GM21390 (cell line): ENCODE results near the gene CCDC51.
"Not testable (repeated sequence)": the region's sequence is repeated elsewhere in the genome, so short reads cannot be mapped to it uniquely, and the experiment has no call there.

ENCODE experiments used
- ATAC-seq: cut with Tn5 transposase; IDR thresholded peaks from one replicate; pipeline ENCODE4 v1.9.1; 2021; ENCODE audit not compliant: unreplicated experiment

Gene CCDC51

DNA sequence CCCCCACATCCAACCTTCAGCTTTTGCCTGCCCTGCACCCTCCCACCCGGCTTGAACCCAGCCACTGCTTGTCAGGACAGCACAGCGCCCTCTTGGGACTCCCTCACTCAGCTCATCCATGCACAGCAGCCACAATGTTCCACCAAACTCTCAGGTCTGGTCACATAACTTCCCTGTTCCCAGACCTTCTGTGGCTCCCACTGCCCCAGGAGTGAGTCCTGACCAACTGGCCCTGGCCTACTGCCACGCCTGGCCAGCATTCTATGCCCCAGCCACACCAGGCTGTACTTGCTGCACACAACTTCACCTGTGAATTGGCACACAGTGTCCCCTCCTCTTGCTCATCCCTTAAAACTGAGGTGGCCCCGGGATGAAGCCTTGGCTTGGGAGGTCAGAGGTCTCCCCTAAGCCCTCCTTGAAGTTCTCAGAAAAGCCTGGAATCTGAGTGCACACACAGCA is 31.1 kb downstream of the CCDC51 start:
- ATAC-seq = no peak

DNA sequence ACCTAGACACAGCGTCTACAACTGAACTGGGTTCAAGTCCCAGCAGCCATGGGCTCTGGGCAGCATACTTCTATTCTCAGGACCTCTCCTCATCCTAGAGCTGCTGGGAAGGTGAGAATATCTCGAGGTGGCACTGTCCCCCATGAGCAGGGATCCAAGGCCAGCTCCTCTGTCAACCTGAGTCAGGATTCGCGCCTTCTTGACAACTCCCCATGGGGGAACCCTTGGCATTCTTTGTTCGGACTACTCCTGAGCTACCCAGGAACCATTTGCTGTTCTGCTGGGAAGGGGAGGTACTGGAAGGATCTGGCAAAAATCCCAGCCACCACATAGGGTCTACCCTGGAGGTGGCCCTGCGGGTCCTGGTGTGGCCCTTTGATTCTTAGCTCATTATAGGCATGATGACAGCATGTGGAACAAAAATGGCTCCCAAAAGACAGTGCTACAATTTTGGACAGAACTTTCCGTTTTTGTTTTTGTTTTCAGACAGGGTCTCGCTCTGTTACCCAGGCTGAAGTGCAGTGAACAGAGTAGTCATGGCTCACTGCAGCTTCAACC is 32.3 kb downstream of the CCDC51 start:
- ATAC-seq = no peak

DNA sequence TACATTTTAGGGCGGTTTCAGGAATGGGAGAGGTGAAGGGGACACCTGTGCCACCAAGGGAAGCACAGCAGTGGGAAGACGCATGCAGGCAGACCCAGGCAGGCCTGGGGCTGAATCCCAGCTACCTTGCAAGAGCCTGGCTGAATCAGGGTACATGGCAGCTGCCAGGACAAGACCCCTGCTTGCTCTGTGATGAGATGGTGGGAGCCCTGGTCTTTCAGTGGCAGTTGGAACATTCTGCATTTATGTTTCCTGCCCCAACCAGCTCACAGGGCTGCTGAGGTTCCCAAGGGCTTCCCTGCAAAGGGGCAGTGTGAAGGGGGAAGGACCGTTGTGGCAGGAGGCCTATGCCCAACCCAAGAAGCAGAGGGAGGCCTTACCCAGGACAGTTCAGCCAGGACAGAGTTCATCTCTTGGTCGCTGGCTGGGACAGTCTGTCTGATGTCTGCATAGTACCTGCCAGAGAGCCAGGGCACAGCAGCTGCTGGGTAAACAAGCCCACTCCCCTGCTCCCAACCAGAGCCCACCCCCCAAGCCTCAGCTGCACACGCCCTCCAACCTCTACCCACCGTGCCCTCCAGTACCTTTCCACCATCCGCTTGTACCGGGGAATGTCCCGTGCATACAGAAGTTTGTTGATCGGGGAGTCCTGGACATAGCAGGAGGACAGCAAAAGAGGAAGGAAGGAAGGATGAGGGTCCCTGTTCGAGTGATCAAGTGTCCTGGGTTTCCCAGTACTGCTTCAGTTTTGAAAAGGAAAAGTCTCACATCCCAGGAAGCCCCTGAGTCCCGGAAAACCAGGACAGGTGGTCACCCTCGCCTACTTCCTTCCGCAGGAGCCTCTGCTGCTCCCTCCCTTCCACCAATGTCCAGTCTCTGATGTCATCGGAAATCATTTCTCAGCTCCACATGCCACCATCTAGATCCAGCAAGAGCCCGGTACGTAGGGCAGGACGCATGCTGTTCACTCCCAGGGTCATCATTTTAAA is 33.2 kb downstream of the CCDC51 start:
- ATAC-seq = no peak

DNA sequence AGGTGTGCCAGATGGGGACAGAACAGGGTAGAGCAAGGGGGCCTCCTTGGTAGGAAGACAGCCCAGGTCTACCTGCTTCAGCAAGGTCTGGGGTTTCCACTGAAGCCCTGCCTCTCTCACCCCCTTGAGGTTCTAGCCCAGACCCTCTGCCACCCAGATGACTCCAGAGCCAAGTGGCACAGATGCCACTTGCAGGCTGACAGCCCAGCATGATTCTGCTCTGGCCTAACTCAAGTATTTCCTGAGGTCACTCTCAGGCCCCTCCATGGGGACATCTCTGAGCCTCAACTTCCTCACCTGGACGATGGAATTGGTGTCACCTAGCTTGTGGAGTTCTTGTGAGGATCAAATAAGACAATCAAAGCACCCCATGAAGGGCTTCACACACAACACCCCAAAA is 33.9 kb downstream of the CCDC51 start:
- no peak for ATAC-seq

DNA sequence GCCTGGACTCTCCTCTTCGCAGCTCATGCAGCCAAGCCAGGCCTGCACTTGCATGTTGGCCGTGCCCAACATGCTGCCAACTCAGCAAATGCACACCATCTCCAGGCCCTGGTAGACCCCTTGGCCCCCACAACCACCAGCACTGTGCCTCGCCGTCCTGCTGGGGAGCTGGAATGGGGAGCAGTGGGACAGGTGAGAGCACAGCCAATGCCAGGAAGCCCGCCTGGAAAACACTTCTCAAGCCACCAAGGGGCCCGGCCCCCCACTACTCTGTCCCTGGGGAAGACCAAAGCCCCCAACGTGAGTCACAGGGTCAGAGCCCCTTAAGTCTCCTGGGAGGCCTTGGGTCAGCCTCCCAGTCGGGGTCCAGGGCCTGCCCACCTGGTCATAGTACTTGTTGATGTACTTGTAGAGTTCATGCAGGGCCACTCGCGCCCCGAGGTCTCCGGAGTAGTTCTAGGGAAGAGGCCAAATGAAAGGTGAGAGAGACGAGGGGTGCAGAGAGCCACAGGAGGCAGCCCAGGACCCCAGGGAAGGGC is 34.5 kb downstream of the CCDC51 start:
- ATAC-seq = no peak

DNA sequence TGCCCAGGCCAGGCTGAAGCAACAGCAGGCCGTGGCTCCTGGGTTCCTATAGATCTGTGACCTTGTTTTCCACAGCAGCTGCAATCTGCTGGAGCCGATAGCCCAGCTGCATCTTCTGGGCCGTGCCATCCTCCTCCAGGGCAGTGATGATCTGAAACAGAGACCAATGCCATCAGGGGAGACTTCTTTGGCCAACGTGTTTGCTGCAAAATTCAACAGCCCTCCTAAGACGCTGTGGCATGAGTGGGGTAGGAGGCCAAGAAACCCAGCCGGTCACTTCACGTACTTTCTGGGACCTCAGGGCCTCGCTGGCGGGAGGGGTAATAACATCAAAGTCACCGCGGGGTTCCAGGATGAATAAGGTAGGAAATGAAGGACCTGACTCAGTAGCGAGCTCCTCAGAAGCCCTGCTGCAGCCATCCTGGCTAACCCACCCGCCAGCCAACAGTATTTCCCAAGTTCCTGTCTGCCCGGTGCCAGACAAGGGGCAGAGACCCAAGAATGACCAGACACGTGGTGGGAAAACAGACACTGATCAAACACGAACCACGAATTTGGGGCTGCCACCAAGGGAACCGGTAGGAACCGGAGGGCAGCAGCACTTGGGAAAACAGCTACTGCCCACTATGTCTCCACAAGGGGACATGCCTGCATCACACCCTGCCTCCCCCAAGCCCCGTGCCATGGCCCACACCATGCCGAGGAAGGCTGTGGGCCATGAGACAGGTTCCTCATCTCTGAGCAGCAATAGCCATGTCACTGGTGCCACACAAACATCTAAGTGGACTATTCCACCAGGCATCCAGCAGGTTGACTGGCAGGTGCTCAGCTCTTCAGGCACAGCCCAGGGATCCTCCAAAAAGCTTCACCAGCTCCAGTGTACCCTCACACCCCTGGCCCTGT is 35.2 kb downstream of the CCDC51 start:
- ATAC-seq = no peak

DNA sequence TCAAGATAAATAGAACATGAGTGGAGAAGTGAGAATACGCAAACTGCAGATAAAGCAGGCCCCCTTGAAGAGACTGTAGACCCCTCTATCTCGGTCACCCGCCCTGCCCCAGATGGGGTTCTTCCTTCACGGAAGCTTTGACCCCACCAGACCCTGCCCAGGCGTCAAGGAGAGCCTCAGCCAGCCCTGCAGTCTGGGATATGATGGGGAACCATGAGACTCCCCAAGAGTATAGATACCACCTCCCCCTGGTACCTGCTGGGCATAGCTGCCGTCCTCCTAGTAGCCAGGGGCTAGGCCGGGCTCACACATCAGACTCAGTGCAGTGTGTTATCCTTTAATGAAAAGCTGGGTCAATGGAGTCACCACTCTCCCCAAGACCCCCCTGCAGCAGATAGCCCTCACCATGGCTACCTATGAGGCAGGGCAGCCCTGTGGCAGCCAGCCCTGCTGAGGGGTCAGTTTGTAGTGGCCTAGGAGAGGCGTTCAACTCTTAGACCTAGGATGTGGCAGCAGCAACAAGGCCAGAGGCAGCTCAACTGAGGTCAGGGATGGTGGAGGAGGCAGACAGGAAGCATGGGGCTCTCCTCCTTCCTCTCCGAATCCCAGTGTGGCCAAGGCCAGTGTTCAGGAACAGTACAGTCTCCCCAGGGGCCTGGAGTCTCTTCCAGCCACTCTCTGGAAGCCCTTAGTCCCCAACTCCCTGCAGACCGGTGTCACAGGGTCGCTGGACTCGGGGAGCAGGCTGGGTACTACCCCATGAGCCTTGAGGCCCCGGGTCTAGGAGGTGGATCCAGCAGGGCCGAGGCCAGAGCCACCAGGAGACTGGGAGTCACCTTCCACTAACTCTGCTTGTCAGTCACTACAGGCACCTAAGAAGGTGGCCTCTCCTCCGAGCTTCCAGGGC is 36.1 kb downstream of the CCDC51 start:
- no peak for ATAC-seq

DNA sequence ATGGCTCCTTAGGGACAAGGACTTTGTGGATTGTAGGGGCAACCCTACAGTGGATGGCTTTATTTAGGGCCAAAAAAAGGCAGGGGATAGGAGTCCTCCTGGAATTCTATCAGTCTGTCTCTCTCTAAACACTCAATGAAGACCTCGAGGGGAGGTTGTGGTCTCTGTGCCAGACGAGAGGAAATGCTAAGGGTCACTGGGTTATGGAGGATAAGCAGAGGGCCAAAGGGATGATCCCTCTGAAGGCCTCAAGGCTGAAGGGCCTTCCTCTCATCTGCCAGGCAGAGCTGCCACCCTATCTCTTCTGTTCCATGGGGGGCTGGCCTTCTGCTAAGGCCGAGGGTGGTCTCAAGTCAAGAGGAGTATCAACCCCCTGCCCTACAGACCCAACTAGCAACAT is 37.0 kb downstream of the CCDC51 start:
- ATAC-seq = no peak

DNA sequence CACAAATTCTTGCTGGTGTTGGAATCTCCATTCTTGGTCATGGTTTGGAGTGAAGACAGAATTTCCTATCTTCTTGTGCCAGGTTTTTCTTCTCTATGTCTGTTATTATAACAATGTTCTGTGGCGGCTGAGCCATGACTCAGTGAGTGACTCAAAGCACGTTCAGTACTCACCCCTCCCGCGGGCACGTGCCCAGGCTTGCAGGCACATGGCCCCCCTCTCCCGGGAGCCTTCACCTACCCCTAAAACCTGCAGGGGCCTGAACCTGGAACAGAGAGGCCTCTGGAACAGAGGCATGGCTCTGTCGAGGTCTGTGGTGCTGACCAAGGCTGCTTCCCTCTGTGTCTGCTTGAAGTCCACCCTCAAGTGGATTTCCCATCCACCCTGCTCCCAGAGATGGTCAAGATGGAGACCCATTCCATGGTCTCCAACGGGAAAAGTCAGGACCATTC is 37.6 kb downstream of the CCDC51 start:
- no peak for ATAC-seq

DNA sequence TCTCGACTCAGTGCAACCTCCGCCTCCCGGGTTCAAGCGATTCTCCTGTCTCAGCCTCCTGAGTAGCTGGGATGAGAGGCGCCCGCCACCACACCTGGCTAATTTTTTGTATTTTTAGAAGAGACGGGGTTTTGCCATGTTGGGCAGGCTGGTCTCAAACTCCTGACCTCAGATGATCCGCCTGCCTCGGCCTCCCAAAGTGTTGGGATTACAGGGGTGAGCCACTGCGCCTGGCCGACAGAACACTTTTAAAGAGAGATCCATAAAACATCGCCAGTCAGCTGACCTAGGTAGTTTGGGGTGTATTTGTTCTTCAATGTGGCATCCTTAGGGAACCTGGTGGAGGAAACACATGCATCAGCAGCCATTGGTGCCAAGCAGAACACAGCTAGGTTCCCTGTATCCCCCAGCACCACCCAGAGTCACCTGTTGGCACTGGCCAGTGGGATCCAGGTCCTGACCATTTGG is 38.5 kb downstream of the CCDC51 start:
- ATAC-seq = not testable (repeated sequence)

DNA sequence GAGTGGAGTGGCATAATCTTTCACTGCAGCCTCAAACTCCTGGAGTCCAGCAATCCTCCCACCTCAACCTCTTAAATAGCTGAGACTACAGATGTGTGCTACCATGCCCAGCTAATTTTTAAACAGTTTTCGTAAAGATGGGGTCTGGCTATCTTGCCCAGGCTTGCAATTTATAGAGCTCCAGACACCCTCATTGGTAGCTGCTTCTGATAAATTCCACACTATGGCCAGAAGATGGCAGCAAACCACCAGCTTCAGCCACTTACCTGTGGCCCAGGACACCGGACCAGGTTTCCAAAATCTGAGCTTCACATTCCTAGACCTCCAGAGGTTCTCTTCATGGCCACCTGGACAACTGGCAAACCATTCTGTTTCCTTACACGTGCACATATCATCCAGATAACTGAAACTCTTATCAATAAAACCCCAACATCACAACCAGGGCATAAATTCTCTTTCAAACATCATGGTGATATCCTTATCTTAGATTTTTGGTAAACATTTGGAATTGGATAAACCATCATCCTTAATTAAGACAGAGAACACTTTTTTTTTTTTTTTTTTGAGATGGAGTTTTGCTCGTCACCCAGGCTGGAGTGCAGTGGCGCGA is 39.0 kb downstream of the CCDC51 start:
- no peak for ATAC-seq

DNA sequence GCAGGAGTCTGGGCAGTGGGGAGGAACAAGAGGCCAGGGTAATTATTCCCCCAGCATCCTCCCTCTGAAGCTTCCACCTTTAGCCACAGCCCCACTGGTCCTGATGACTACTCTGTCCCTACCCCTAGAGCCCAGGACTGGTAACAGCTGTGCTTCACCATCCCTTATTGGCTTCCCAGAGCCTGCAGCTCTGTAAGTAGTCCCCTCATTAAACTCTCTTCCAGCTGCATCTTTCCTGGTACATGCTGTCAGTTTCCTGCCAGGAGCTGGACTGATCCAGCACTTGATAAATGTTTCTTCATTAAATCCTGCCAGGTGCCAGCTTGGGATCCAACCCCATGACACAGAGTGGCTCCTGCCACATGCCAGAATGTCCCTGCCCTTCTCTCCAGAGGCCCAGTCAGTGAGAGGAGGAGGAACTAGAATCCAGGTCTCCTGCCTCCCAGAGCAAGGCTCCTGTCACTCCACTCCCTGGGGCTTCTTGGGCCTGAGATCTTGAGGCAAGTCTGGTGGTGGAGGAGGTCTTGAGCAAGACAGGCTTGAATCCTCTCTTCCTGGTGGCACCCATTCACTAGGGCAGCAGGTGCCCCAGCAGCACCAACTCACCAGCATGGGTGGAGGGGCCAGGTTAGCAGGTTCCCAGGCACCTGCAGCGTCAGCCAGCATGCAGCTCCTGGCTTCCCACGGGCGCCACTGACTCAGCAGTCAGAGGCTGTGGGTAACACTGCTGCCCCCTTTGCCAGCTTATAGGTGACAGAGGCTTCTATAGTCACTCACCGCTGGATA is 40.3 kb downstream of the CCDC51 start:
- no peak for ATAC-seq

DNA sequence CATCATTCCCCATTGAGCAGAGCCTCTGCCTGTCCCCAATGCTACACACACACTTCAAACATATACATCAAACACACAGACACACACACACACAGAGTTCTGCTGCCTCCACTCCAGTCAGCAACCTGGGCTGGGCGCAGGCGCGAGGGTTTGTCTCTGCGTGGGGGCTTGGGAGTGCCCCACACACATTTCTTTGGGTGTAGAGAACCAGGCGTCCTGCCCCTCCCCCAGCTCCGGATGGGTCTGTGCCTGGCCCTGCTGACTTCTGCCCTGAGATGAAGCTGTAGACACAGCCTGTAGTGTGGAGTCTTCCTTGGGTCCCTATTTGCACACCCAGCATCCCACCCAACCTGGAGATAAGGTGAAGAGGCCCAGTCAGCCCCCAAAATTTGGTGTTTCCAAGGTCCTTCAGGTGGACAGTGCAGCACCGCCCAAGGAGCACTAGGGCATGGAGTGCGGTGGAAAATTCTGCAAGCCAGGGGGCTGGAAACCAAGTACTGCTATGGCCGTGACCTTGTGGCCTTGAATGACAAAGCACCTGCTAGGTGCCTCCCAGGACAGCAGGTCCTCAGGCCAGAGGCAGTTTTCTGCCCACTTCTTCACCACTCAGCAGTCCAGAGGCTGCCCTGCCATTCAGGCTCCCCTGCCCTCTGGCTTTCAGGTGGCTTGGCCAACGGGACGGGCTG is 41.1 kb downstream of the CCDC51 start:
- ATAC-seq = no peak

DNA sequence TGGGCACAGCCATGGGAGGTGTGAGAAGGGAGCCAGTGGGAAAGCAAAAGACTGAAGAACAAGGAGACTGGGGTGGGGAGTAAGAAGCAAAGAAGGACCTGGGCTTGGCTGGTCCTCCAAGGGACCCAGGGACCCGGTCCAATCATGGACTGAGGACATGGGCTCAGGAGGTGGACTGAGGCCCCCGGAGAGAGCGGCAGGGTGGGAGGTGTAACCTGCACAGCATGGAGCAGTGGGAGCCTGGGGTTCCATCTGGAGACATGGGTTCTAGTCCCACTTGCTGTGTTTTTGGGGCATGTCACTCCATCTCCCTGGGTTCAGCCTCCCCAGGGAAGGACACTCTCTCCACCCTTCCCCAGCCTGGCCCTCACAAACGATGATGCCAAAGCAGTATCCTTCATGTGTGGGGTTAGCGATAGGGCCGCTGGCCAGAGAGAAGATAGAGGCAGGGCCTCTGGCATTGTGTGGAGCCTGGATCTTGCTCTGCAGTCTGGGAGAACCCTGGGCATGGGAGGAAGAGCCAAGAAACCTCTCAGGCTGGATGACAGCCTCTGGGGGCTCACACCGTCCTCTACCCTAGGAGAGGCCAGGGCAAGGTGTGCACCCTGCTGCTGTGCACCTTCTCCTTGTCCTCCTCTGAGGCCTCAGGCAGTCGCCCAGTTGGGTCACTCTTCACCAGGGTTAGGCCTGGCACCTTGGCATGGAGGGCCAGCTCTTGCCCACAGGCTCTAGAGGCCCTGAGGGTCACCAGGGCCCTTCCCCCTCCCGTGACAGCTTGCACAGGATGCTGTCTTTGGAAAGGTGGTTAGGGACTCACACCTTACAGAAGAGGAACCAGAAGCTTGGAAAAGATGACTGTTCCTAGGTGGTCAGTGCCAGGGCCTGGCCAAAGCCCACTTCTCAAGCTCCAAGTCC is 41.9 kb downstream of the CCDC51 start:
- ATAC-seq = no peak

DNA sequence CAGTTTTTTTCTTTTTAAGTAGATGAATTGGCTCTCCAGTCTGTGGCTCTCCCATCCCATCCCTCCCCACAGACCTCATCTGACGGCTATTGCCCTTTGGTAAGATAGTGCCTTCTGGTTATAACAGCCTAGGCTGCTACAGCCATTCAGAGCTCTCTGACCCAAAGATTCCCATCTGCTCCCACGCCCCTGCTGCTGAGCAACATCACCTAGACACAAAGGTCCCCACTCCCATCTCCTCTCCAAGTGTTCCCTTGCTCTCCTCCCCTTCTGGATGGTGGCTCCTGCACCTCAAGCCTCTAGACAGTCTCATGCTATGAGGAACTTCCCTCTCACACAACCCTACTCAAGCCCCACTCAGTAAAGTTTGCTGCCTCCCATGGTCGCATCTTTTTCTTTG is 44.2 kb downstream of the CCDC51 start:
- ATAC-seq = no peak

DNA sequence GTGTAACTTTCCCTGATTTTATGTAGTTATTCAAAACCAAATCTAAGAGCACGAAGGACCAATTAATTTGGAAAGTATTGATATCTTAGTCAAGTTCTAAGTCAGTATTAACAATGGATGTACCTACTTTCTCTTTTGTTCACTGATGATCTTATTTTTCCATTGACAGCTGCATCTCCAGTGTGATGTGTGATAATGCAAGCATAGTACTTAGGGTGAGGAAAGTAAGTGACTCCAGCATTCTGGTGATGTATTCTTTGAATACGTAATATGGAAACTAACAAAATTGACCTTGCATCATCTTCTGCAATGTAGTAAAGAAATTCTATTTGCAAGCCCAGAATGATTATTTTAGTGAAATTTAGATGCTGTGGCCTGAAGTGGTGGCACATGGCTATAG is 45.5 kb downstream of the CCDC51 start:
- no peak for ATAC-seq

DNA sequence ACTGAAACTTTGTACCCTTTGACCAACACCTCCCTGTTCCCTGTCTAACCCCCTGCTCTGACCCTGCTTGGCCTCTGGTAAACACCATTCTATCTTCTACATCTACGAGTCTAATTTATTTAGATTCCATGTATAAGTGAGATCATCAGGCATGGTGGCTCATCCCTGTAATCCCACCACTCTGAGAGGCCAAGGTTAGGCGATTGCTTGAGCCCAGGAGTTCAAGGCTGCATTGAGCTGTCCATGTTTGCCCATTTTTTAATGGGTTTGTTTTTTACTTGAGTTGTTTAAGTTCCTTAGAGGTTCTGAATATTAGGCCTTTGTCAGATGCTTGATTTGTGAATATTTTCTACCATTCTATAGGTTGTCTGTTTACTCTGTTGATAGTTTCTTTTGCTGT is 51.0 kb downstream of the CCDC51 start:
- ATAC-seq = no peak
